Measurements from ENCODE around the gene MT1X.
"Not testable (repeated sequence)": the region's sequence is repeated elsewhere in the genome, so short reads cannot be mapped to it uniquely, and the experiment has no call there.

Gene MT1X

DNA sequence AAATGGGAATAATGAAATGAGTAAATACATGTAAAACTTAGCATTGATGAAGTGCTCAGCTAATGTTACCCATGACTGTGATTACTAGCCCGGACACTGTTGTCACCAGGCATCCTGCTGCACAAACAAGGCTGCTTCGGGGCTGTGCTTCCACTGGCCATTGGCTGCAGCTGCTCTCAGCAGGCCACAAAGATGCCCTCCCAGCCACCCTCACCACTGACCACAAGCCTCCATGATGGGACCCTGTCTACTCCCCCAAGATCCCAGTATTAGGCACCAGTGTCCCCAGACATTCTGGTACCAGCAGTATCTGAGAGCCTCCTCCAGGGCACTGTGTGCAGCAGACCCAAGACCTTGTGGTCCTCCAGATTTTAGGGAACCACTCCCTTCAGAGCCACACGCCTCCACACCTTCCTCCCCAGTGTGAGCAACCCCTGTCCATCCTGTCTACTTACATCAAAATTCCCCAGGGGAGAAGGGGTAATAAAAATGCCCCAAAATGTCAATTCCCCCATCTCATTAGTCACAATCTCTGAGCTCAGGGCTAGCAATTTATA lies 28.0 kb downstream of the MT1X start:
- DNase-seq (ENCODE audit: low read depth in 2 of 2), result no peak

DNA sequence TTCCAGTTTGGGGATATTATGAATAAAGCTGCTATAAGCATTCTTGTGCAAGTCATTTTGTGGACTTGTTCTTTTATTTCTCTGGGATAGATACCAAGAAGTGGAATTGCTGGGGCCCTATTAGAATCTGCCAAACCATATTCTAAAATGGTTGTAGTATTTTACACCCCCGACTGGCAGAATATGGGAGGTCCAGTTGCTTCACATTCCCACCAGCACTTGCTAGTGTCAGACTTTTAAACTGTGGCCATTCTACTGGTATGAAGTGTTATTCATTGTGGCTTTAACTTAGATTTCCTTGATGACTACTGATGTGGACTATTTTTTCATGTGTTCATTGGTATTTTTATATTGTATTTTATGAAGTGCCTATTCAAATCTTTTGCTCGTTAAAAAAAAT lies 29.6 kb downstream of the MT1X start:
- no peak for DNase-seq (ENCODE audit: low read depth in 2 of 2)

DNA sequence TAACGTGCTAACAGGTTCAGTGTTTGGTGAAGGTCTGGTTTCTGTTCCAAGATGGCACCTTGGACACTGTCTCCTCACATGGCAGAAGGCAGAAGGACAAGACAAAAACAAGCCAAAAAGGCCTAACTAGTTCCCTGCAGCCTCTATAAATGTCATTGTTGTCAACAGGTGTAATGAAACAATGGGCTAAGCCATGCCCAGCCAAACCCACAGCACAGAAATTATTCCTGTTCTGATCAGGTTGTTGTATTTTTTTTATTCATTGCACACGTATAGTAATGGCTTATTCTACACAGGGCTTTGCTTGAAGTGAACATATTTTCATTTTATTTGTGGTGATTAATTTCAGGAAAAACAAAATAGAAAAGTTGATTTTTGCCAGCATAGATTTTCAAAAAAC lies 31.5 kb downstream of the MT1X start:
- DNase-seq (ENCODE audit: low read depth in 2 of 2), result no peak

DNA sequence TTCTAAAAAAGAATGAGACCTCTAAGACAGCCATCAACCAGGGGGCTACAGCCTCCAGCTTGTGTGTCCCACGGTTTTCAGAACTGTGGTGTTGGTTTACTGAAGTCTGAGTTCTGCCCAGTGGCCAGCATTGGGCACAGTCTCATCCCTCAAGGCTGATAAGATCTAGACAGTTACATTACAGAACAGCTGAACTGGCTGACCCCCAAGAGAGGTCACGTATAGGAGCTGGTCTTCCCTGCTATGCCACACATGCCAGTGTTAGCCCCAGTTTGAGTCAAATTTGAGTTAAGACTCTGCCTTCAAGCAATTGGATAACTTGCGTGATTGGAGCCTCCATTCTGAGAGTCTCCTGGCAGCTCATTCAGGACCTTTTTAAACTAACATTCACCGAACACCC lies 32.9 kb downstream of the MT1X start:
- no peak for DNase-seq (ENCODE audit: low read depth in 2 of 2)

DNA sequence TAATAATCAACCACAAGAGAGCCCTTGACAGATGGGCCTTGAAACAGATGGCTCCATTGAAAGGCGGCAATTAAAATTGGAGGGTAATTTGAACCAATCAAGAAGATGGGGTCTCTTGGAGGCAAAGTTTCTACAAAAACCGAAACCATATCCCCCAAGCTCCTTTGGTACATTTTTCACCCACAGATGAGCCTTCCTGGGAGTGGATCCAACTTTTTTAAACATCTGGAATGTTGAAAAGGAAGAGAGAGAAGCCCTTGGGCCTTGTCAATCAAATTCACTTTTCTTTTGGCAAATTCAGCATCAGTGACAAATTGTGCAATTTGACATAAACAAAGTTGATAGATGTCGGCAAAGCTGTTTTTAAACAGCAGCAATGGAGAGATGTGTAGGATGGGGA lies 34.5 kb downstream of the MT1X start:
- no peak for DNase-seq (ENCODE audit: low read depth in 2 of 2)

DNA sequence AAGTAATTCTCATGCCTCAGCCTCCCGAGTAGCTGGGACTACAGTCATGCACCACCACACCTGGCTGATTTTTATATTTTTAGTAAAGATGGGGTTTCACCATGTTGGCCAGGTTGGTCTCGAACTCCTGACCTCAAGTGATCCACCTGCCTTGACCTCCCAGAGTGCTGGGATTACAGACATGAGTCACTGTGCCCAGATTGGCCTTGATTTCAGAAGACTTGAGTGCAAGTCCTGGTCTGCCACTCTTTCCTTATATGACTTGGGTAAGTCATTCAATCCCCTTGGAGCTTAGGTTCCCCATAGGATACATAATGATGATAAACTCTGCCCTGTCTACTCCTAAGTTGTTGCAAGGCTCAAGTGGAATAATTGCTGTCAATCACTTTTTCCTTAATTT lies 35.3 kb downstream of the MT1X start:
- DNase-seq (ENCODE audit: low read depth in 2 of 2), result not testable (repeated sequence)

DNA sequence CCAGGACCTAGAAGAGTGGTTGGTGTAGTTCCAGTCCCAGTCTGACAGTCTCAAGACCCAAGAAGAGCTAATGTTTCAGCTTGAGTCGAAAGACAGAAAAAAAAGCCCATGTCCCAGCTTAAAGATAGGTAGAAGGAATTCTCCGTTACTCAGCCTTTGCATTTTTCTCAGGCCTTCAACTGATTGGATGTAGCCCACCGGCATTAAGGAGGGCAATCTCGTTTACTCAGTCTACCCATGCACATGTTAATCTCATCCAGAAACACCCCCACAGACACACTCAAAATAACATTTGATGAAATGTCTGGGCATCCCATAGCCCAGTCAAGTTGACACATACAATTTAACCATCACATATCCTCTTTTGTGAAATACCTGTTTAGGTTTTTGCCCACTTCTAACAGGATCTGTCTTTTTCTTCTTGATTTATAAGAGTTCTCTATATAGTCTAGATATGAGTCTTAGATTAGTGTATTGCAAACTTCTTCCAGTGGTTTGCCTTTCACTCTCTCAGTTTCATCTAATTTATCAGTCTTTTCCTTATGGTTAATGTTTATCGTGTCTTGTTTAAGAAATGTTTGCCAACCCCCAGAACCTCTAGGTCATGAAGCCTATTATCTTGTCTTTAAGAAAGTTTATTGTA lies 40.1 kb downstream of the MT1X start:
- DNase-seq (ENCODE audit: low read depth in 2 of 2), result no peak

DNA sequence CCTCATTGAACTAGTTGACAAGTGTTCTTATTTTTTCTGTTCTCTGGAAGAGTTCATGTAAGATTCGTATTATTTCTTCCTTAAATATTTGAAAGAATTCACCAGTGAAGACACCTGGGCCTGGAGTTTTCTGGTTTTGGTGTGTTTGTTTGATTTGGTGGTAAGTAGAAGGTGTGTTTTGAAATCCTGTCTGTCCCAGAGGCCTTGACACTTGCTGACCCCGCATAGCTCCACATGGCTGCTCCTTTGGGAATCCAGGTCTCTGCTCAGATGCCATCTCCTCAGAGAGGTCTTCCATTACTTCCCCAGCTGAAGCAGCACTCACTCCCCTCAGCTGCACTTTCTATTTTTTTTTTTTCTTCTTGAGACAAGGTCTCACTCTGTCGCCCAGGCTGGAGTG lies 41.9 kb downstream of the MT1X start:
- no peak for DNase-seq (ENCODE audit: low read depth in 2 of 2)

DNA sequence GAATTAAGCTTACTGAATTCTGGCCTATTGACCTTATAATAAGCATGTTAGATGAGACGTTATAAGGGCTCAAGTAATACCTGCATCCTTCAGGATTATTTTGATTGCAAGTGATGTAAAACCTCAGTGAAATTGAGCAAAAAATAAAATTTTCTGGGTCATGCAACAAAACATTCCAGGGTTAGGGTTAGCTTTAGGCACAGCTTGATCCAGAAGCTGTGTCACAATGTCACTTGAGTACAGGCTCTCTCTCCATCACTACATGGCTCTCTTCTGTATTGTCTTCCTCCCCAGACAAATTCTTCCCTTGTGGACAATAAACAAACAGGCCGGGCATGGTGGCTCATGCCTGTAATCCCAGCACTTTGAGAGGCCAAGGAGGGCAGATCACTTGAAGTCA lies 44.0 kb downstream of the MT1X start:
- no peak for DNase-seq (ENCODE audit: low read depth in 2 of 2)

DNA sequence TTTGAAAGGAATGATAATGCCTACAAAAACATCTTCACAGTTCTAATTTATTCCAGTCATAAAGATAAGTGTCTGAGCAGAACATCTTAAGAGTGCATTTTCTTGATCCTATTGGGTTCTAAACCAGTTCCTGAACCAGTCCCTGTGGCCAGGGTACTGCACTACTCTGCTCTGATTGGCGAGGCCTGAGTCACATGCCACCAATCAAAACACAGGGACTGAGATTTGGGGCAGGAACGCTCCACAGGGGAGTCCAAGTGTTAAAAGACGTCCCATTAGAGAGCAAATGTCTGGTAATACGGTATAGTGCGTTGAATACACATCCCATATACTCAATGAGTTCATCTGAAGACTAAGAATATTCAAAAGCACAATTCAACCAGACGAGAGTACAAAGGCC lies 44.7 kb downstream of the MT1X start:
- no peak for DNase-seq (ENCODE audit: low read depth in 2 of 2)

DNA sequence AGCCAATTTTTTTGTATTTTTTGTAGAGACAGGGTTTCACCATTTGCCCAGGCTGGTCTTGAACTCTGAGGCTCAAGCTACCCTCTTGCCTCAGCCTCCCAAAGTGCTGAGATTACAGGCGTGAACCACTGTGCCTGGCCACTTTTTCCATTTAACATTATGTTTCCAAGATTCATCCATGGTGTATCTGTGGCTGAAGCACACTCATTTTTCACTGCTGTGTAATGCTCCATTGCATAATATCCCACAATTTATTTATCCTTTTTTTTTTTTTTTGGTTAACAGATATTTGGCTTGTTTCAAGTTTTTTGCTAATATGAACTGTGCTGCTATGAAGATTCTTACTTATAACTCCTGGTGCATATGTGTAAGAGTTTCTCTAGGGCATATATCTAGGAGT lies 45.8 kb downstream of the MT1X start:
- DNase-seq (ENCODE audit: low read depth in 2 of 2), result no peak

DNA sequence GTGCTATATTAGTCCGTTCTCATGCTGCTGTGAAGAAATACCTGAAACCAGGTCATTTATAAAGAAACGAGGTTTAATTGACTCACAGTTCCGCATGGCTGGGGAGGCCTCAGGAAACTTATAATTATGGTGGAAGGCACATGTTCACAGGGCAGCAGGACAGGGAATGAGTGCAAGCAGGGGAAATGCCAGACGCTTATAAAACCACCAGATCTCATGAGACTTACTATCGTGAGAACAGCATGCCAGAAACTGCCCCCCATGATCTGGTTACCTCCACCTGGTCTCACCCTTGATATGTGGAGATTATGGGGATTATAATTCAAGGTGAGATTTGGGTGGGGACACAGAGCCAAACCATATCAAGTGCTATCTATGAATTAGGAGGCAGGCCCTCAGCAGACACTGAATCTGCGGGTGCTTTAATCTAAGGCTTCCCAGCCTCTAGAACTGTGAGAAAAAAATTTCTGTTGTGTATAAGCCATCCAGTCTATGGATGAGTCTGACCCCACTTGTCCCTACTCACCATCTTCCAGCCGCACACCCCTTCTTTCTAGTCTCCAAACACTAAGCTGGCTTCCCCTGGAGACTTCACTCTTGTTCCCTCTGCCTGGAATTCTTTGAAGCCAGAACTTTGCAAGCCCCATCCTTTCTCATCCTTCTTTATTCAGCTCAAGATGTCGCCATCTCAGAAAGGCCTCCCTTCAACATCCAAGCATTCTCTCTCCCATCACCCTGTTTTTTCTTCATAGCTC lies 46.9 kb downstream of the MT1X start:
- DNase-seq (ENCODE audit: low read depth in 2 of 2), result no peak

DNA sequence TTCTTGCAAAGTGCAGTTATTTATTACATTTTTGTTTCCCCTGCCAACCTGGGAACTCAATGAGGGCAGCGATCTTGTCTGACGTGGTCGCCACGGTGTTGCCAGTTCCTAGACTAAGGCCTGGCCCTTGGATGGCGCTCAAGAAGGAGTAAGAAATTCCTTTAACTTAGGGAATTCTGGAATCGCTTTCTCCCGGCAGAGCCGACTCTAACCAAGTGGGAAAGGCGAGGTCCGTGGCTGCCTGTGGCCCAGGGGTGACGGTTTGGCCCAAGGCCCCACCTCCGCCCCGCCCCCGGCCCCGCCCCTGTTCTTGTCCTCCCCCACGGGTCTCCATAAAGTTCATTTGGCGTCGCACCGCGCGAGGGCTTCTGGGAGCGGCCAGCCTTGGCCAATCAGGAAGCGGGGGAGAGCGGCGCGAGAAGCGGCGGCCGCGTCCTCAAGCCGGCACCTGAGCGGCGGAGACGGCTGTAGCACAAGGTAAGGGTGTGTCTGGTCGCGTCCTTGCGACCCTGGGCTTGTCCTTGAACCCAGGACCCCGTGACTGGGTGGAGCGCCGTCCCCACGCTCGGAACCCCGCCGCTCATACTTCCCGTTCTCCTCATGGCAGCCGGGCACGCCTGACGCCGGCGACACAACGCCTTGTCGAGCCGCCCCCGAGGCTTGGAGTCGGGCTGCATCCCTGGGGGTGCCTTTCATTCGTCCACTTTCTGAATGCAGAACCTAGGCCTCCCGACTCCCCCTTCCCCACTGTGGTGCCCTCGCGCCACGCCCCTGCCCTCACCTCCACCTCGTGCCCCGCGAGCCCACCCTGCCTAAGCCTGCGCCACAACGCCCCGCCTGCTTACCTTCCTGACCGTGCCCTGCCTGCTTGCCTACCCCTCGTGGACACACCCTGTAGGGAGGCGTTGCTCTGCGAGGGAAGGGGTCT lies 47.7 kb downstream of the MT1X start, which contains the start of gene NUP93:
Gene NUP93 (plus strand): TSS at position 395 of the 928 bp plus-strand sequence. CDS start 18,119 bp downstream, outside the sequence.
- DNase-seq (ENCODE audit: low read depth in 2 of 2), result peak; percentile 83 to 85

DNA sequence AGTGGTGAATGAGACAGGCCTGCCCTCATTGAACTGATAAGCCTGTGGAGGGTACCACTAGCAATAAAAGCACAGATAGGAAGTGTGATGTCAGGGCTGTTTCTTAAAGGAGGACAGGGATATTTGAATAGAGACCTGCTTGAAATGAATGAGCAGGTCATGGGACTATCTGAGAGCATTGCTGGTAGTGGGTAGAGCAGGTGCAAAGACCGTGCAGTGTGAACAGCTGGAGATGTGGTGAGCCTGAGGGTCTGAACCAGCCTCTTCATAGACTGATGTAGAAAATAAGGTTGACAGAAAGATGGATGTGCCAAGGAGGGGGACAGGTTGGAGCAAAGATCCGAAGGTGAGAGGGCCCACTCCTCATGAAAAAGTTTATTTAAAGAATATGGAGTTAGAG lies 50.1 kb downstream of the MT1X start:
- no peak for DNase-seq (ENCODE audit: low read depth in 2 of 2)

DNA sequence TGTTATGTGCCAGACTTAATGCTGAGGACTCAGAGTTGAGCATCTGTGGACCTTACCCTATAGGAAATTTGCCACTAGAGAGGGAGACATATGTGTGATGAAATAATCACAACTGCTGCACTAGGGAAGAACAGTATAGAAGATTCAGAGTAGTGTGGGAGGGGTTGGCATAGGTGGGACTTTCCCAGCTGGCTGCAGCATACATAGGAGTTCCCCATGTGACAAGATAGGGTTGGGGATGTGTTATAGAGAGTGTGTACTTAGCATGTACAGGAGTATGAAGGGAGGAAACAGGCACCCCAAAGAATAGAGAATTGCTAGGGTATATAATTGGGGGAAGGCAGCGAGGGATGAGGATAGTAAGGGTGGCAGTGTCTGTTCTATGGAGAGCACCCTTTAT lies 50.6 kb downstream of the MT1X start:
- DNase-seq (ENCODE audit: low read depth in 2 of 2), result peak in 1 of 2 donors; percentile 17
